Endothelial cell of umbilical vein (primary cell): ENCODE data around the gene ENG. TPM values are rescaled to one million over a fixed set of nuclear protein-coding genes. Genes with fewer than 3 reads are reported as not detected.

ENCODE experiments used
- BruUV-seq: library from RNA; stranded (reverse); fragments of 400-500 nt; replicated peaks from 2 replicates; lab custom pipeline; 2021; lab: Mats Ljungman, UMichigan
- CTCF ChIA-PET: fragments of 300-600, 350-600 bp; sonication (Branson Sonifier 250); formaldehyde crosslinking; loops from one replicate; lab custom pipeline; 2021; ENCODE audit warnings: antibody characterized with exemption, inconsistent platforms; lab: Charles Lee
- POLR2A ChIA-PET: fragments of 300-600, 350-600 bp; sonication (Branson Sonifier 250); formaldehyde crosslinking; loops from one replicate; lab custom pipeline; 2021; ENCODE audit warnings: antibody characterized with exemption, inconsistent platforms; lab: Charles Lee
- DNase-seq: peaks from one replicate; pipeline ENCODE4 v3.0.0-alpha.2; 2011; ENCODE audit warnings: low read depth, low spot score
- FAIRE-seq: peaks from 2 replicates; lab custom pipeline; 2011; peaks lifted over from hg19 to GRCh38; lab: Jason Lieb, UNC
- H2AFZ ChIP-seq: 2 replicates; pipeline ENCODE4 v1.6.0; 2012; ENCODE audit warnings: low read depth, low read length, control low read depth, inconsistent platforms
- H3K27ac ChIP-seq: 2 replicates; pipeline ENCODE4 v1.5.1; 2011; ENCODE audit warnings: low read depth, mild to moderate bottlenecking, control low read depth, low read length, moderate library complexity; ENCODE audit not compliant: insufficient read depth
- H3K27me3 ChIP-seq, 2 experiments: 2 replicates each; pipeline versions ENCODE4 v1.6.0 to v1.6.1; 2011; ENCODE audit warnings: low read length in 2 of 2, mixed read lengths in 1 of 2; ENCODE audit not compliant: control insufficient read depth in 2 of 2, insufficient read depth in 2 of 2
- H3K36me3 ChIP-seq, 2 experiments: 2 replicates in 1 of 2; 3 replicates in 1 of 2; pipeline ENCODE4 v1.5.1; 2011; ENCODE audit warnings: low read length in 2 of 2, mild to moderate bottlenecking in 1 of 2, moderate library complexity in 1 of 2; ENCODE audit not compliant: control insufficient read depth in 2 of 2, insufficient read depth in 2 of 2; ENCODE audit errors: extremely low read depth in 1 of 2
- H3K4me1 ChIP-seq: 3 replicates; pipeline ENCODE4 v1.5.1; 2011; ENCODE audit warnings: mild to moderate bottlenecking, low read length; ENCODE audit not compliant: control insufficient read depth, insufficient read depth; ENCODE audit errors: extremely low read depth
- H3K4me2 ChIP-seq: 2 replicates; pipeline ENCODE4 v1.6.1; 2011; ENCODE audit warnings: low read length, control low read depth, mixed read lengths; ENCODE audit not compliant: insufficient read depth
- H3K4me3 ChIP-seq, 3 experiments: fragments of 200-600 bp in 1 of 3; sonication (generic), shearing (Covaris generic) in 1 of 3; replicated peaks in 1 of 3; 2 replicates each; pipeline ENCODE4 v1.5.1; 2011 to 2016; ENCODE audit warnings: control low read depth in 3 of 3, low read length in 3 of 3, mild to moderate bottlenecking in 2 of 3, inconsistent platforms in 1 of 3, low read depth in 1 of 3, moderate library complexity in 1 of 3; ENCODE audit not compliant: insufficient read depth in 1 of 3
- H3K79me2 ChIP-seq: 2 replicates; pipeline ENCODE4 v1.6.0; 2012; ENCODE audit warnings: low read length, inconsistent platforms; ENCODE audit not compliant: control insufficient read depth, insufficient read depth
- H3K9ac ChIP-seq: replicated peaks from 2 replicates; pipeline ENCODE3; 2011; ENCODE audit warnings: low read length, control low read depth; ENCODE audit not compliant: insufficient read depth; ENCODE audit errors: extremely low read depth
- H3K9me1 ChIP-seq: replicated peaks from 3 replicates; pipeline ENCODE4 v1.6.0; 2011; ENCODE audit warnings: mild to moderate bottlenecking, low read length; ENCODE audit not compliant: control insufficient read depth, insufficient read depth; ENCODE audit errors: extremely low read depth
- H3K9me3 ChIP-seq: replicated peaks from 2 replicates; pipeline ENCODE4 v1.5.1; 2012; ENCODE audit warnings: low read length, inconsistent platforms; ENCODE audit not compliant: control insufficient read depth, insufficient read depth
- H4K20me1 ChIP-seq: replicated peaks from 2 replicates; pipeline ENCODE3; 2011; ENCODE audit warnings: mild to moderate bottlenecking, low read length; ENCODE audit not compliant: control insufficient read depth, insufficient read depth; ENCODE audit errors: extremely low read depth
- EZH2 ChIP-seq: IDR thresholded peaks from 2 replicates; pipeline ENCODE4 v1.6.1; 2012; ENCODE audit warnings: borderline replicate concordance, low read depth, mild to moderate bottlenecking, moderate library complexity, low read length, inconsistent platforms; ENCODE audit not compliant: severe bottlenecking
- FOS ChIP-seq: IDR thresholded peaks from 2 replicates; pipeline ENCODE4 v1.6.1; 2011; ENCODE audit warnings: mild to moderate bottlenecking, low read length, moderate library complexity, borderline replicate concordance; ENCODE audit not compliant: insufficient read depth
- GATA2 ChIP-seq: IDR thresholded peaks from 2 replicates; pipeline ENCODE4 v1.7.0; 2011; ENCODE audit warnings: low read depth, mild to moderate bottlenecking, moderate library complexity, mixed read lengths, low read length; ENCODE audit not compliant: insufficient read length, insufficient read depth
- JUN ChIP-seq: IDR thresholded peaks from 2 replicates; pipeline ENCODE4 v1.6.1; 2011; ENCODE audit warnings: borderline replicate concordance, low read depth; ENCODE audit not compliant: insufficient read length, insufficient read depth
- POLR2A ChIP-seq: IDR thresholded peaks from 2 replicates; pipeline ENCODE4 v1.6.1; 2012; ENCODE audit warnings: low read depth, mild to moderate bottlenecking, control low read depth, low read length
- POLR2AphosphoS5 ChIP-seq: IDR thresholded peaks from 2 replicates; pipeline ENCODE4 v1.6.1; 2012; ENCODE audit warnings: low read depth, mild to moderate bottlenecking, control low read depth, low read length, moderate library complexity; ENCODE audit not compliant: insufficient read depth
- dilution Hi-C: fragments of 300-500 bp; cut with MboI; formaldehyde crosslinking; loops from one replicate; pipeline ENCODE4 v1.15.0; 2019; ENCODE audit warnings: low sequenced_read_pairs; ENCODE audit not compliant: extremely low pct_ligation_motif_present
- intact Hi-C: fragments of 100-400 bp; cut with micrococcal nuclease; formaldehyde crosslinking; loops from one replicate; pipeline ENCODE4 v1.10.0; 2022
- polyA plus RNA-seq, 4 experiments: library from polyadenylated mRNA; depleted of rRNA in 3 of 4; stranded (reverse) in 3 of 4; unstranded in 1 of 4; fragments of >200 nt; gene quantifications; 2 replicates each; pipeline versions ENCODE4 v1.2.1 to v1.2.3, GENCODE V29; 2011 to 2012; ENCODE audit warnings: missing spikeins in 1 of 4
- total RNA-seq: library from RNA; stranded (reverse); gene quantifications from 2 replicates; pipeline ENCODE4 v1.2.3, GENCODE V29; 2021

The ENG gene
- total and polyA plus RNA-seq, 2 donors (not counting 3 experiments of a cell fraction or from before 2014, with no cell fraction given): 338 to 728 TPM

DNA sequence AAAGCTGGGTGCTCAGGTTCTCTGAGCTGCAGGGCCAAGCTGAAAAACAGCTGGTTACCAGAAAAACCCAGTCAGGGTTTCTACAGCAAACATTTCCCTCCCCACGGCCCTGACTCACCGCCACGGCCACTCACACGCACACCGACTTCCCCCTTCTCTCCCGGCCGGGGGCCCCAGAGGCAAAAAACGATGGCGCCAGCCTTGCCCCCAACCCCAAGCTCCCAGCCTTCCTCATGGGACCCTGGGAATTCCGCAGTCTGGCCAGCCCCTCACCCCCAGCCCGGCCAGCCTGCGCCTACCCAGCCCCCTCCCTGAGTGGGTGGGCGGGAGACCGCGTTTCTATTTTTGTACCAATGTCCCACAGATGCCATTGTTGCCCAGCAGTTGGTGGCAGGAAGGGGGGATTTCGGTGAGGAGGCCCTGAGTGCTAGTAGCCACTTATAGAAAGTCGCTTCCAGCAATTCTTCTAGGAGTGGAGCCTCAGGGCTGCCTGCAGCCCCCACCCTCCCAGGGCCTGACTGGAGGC is 18.4 kb downstream of the ENG start:
- intact Hi-C loops: no loop called here
- ChIA-PET POLR2A (no interaction called here), CTCF (interaction anchor here (1.3 to 6.7 kb wide), 5 partner anchors 11 to 34 kb away, joined by 3 to 42 read pairs (median 4); partner anchors contain the start of gene ENG)
- Histone ChIP-seq H3K9ac (peak overlapping the region; percentile 83), H3K4me2 (peak overlapping the region; percentile 6), H3K27me3 (no peaks in the 10 kb centered on the region), H2AFZ (no peak overlapping the region), H3K27ac (peak overlapping the region; percentile 98), H4K20me1 (no peaks in the 10 kb centered on the region), H3K4me1 (peaks cover 60% of the 10 kb centered on the region), H3K9me3 (no peaks in the 10 kb centered on the region), H3K9me1 (no peaks in the 10 kb centered on the region), H3K36me3 (peaks cover 10 to 21% of the 10 kb centered on the region in 2 experiments), H3K79me2 (peaks cover 89% of the 10 kb centered on the region), H3K4me3 (no peak overlapping the region)
- peak; percentile 70 for DNase-seq
- no TSS peak for BruUV-seq
- TF ChIP-seq POLR2AphosphoS5 (peak; percentile 30), EZH2 (no peak), JUN (peak; percentile 61), FOS (peak; percentile 50)
- dilution Hi-C loops: no loop called here
- FAIRE-seq: peak; percentile 91

DNA sequence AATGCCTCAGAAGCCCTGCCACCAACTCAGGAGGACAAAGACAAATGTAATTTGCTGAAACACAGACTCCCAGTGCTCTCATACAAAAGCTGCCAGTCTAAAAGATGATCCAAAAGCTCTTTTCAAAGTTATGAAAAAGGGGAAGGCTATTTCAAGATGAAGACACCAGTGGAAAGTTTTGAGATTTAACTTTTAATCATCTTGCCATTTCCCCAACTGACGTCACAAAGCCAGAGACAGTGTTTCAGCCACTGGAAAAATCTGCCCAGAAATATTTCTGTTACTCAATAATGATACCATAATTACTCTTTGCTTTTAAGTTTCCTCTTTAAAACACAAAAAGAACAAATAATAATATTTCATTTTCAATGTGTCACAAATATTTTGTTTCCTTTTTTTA is 20.9 kb downstream of the ENG start:
- peaks cover 10 to 23% of the 10 kb centered on the region in 2 experiments for H3K36me3 ChIP-seq
- H3K27ac ChIP-seq: peak overlapping the region; percentile 0
- no peak overlapping the region for H3K4me2 ChIP-seq
- intact Hi-C loops (no loop called here), dilution Hi-C loops (no loop called here)
- no peaks in the 10 kb centered on the region for H4K20me1 ChIP-seq
- H3K27me3 ChIP-seq: no peaks in the 10 kb centered on the region
- ChIA-PET CTCF (interaction anchor here (0.8 to 1.1 kb wide), 3 partner anchors 21 to 99 kb away, joined by 3 read pairs; partner anchors contain the start of genes ENG and TOR2A), POLR2A (interaction anchor here (0.7 kb wide), 1 partner anchor 36 kb away, joined by 5 read pairs; no protein-coding TSS in a partner anchor)
- H3K9ac ChIP-seq: no peak overlapping the region
- no peak for FAIRE-seq
- DNase-seq: no peak
- peaks cover 53% of the 10 kb centered on the region for H3K4me1 ChIP-seq
- BruUV-seq: no TSS peak
- no peaks in the 10 kb centered on the region for H3K9me1 ChIP-seq
- H3K9me3 ChIP-seq: no peaks in the 10 kb centered on the region
- H2AFZ ChIP-seq: no peak overlapping the region
- no peak overlapping the region for H3K4me3 ChIP-seq
- peaks cover 94% of the 10 kb centered on the region for H3K79me2 ChIP-seq
- TF ChIP-seq GATA2 (no peak), POLR2A (no peak), JUN (no peak), EZH2 (no peak)
